Stimulated activated effector memory CD8-positive, alpha-beta T cell treated with anti-CD3 and anti-CD28 coated beads, Interleukin-12 subunit alpha, Interleukin-12 subunit beta, amount 100 ng/mL, for 72 hours (primary cell): Measurements from ENCODE around the gene SRRD.
A peak's percentile ranks its signal among the peaks of the same experiment; 100 is the strongest.
"Not testable (repeated sequence)": the region's sequence is repeated elsewhere in the genome, so short reads cannot be mapped to it uniquely, and the experiment has no call there.

Source experiments
- ATAC-seq: fragments of 150-1000 bp; cut with Tn5 transposase; 2 replicates; pipeline ENCODE4 v1.10.0; 2021
- DNase-seq, 2 donors: peaks; one replicate each; pipeline ENCODE4 v3.0.0; 2021 to 2022; ENCODE audit warnings: low spot score in 2 of 2
- H3K27ac Mint-ChIP-seq: one replicate; pipeline ENCODE4 v1.8.0; 2022; ENCODE audit warnings: mild to moderate bottlenecking, mixed read lengths
- H3K36me3 Mint-ChIP-seq: one replicate; pipeline ENCODE4 v1.8.0; 2022; ENCODE audit warnings: mild to moderate bottlenecking, mixed read lengths
- H3K4me1 Mint-ChIP-seq: one replicate; pipeline ENCODE4 v1.8.0; 2022; ENCODE audit warnings: mixed read lengths
- H3K4me3 Mint-ChIP-seq: one replicate; pipeline ENCODE4 v1.8.0; 2022; ENCODE audit warnings: mild to moderate bottlenecking, mixed read lengths
- H3K9me3 Mint-ChIP-seq: one replicate; pipeline ENCODE4 v1.8.0; 2022; ENCODE audit warnings: mixed read lengths

The SRRD gene

DNA sequence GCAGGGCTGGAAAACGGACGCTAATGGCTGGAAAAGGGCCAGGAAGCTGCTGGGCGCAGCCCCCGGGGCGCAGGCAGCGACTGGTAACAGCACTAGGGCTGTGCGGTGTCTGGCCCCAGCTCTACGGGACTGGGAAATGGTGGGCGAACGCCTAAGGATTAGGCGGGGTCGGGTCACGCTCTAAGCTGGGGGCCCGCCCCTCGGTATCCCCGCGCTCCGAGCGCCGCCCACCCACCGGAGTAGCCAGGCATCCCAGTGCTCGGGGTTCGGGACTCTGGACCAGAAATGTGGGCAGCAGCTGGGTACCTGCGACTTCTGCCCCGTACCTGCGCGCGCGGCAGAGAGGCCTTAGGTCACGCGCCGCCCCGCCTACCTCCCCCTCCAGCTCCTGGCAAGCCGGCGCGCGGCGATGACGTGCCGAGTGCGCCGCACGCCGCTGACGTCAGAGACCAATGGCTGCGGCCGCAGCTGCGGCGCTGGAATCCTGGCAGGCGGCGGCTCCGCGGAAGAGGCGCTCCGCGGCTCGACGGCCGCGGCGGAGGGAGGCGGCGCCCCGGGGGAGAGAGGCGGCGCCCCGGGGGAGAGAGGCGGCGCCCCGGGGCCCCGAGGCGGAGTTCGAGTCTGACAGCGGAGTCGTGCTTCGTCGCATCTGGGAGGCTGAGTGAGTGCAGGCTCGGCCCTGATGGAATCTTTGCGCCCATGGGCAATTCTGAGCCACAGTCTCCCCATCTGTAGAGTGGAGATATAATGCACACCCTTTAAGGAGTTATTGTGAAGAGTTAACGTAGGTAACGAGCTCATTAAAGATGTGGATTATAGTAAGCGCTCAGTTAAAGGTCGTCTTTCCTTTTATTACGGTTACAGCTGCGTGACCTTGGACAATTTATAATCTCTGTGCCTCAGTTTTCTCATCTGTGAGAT, at the start of gene SRRD, which contains the start of gene HPS4:
Gene SRRD (plus strand): TSS at position 439 of the 921 bp plus-strand sequence. CDS start 14 bp downstream, at position 453.
Gene HPS4 (minus strand): TSS at position 345 of the 921 bp plus-strand sequence. CDS start 2,021 bp downstream, outside the sequence.
- Mint-ChIP-seq H3K4me3 (peak within 1 kb of the TSS; percentile 96), H3K36me3 (peaks cover 57% of the 10 kb centered on the region), H3K4me1 (peaks cover 68% of the 10 kb centered on the region), H3K27ac (peak within 1 kb of the TSS; percentile 98), H3K9me3 (no peaks in the 10 kb centered on the region)
- peak; percentile 89 for ATAC-seq
- DNase-seq = peak; percentile 95 to 97

- Mint-ChIP-seq H3K36me3 (peaks cover 70% of the 10 kb centered on the region), H3K9me3 (no peaks in the 10 kb centered on the region), H3K27ac (peak overlapping the region; percentile 83), H3K4me1 (peaks cover 57% of the 10 kb centered on the region), H3K4me3 (peak overlapping the region; percentile 3)
- ATAC-seq = no peak
- no peak for DNase-seq
Measured at GRCh38 chr22:26435327-26436093, 48.2 kb upstream of the SRRD start.

DNA sequence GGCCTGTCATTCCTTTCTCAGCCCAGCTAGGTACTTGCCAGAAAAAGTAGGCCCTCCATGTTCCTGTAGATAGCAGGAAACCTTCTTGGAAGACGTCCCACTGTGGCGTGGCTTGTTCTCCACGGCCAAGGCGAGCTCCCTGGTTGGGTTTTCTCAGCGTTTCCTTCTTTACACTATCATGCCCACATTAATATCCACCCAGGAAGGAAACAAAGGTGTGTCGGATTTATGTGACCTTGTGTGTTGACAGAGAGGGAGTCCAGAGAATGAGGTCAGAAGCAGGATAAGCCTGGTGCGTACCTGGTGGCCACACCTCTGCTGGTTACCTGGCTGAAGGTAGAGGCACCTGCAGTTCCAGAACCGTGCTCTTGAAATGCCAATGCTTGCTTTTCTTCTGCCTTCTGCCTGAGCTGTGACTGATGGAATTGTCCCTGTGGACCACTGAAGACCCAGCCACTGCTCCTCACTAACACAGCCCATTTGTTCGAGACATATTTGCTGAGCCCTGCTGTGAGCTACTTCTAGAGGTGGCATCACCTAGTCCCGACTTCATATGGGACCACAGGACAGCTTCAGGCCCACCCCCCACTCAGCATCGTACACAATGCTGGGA, 46.7 kb upstream of the SRRD start:
- no peak for ATAC-seq
- H3K4me1 Mint-ChIP-seq = peaks cover 42% of the 10 kb centered on the region
- H3K36me3 Mint-ChIP-seq = peaks cover 70% of the 10 kb centered on the region
- H3K27ac Mint-ChIP-seq = peak overlapping the region; percentile 83
- DNase-seq = no peak
- no peak overlapping the region for H3K4me3 Mint-ChIP-seq
- H3K9me3 Mint-ChIP-seq = no peaks in the 10 kb centered on the region

DNA sequence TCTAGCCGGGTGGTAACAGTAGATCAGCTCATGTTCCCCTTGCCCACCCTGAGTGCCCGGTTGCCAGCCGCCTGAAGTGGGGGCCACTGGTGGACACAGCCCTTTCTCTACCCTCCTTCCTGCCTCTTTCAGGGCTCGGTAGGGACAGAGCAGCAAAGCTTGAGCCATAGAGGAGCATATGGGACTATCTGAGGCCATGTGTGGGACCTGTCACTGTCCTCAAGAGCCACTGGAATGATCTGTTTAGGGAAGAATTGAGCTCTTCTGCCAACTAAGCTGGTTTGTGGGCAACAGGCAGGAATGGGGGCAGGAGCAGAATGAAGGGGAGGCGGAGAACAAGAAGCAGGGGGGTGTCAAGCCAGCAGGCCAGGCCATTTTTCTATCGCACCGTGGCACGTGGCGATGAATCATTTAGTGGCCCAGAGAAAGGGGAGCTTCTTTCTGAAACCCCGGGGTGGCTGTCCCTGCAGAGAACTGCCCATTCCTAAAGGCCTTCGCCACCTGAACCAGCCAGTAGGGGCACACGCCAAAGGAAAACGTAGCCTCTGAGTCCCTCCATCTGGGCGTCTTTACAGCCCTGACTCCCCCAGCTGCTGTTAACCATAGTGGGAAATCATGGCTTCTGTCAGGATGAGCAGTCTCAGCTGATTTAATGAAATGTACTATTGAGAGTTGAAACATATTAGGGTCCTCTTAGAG, 45.8 kb upstream of the SRRD start:
- no peak for ATAC-seq
- Mint-ChIP-seq H3K4me3 (no peak overlapping the region), H3K36me3 (peaks cover 72% of the 10 kb centered on the region), H3K9me3 (no peaks in the 10 kb centered on the region), H3K27ac (no peak overlapping the region), H3K4me1 (peaks cover 34% of the 10 kb centered on the region)
- DNase-seq = no peak

DNA sequence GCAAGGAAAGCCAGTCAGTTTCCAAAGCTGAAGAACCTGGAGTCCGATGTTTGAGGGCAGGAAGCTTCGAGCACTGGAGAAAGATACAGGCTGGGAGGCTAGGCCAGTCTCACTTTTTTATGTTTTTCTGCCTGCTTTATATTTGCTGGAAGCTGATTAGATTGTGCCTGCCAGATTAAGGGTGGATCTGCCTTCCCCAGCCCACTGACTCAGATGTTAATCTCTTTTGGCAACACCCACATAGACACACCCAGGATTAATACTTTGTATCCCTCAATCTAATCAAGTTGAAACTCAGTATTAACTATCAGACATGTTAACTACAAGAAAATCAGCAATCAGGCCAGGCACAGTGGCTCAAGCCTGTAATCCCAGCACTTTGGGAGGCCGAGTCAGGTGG, 44.9 kb upstream of the SRRD start:
- H3K27ac Mint-ChIP-seq, H3K9me3 Mint-ChIP-seq, H3K4me3 Mint-ChIP-seq, ATAC-seq, DNase-seq: not testable (repeated sequence)
- peaks cover 33% of the 10 kb centered on the region for H3K4me1 Mint-ChIP-seq
- peaks cover 73% of the 10 kb centered on the region for H3K36me3 Mint-ChIP-seq

- Mint-ChIP-seq H3K4me1 (peaks cover 33% of the 10 kb centered on the region), H3K9me3 (no peaks in the 10 kb centered on the region), H3K4me3 (no peak overlapping the region), H3K36me3 (peaks cover 71% of the 10 kb centered on the region), H3K27ac (no peak overlapping the region)
- ATAC-seq (no peak), DNase-seq (no peak)
Measured at GRCh38 chr22:26439559-26439958, 44.1 kb upstream of the SRRD start.

GRCh38 chr22:26442086-26442756, 41.5 kb upstream of the SRRD start:
- Mint-ChIP-seq H3K9me3 (no peaks in the 10 kb centered on the region), H3K27ac (no peak overlapping the region), H3K36me3 (peaks cover 59% of the 10 kb centered on the region), H3K4me1 (peaks cover 8% of the 10 kb centered on the region), H3K4me3 (no peak overlapping the region)
- DNase-seq (no peak), ATAC-seq (no peak)

DNA sequence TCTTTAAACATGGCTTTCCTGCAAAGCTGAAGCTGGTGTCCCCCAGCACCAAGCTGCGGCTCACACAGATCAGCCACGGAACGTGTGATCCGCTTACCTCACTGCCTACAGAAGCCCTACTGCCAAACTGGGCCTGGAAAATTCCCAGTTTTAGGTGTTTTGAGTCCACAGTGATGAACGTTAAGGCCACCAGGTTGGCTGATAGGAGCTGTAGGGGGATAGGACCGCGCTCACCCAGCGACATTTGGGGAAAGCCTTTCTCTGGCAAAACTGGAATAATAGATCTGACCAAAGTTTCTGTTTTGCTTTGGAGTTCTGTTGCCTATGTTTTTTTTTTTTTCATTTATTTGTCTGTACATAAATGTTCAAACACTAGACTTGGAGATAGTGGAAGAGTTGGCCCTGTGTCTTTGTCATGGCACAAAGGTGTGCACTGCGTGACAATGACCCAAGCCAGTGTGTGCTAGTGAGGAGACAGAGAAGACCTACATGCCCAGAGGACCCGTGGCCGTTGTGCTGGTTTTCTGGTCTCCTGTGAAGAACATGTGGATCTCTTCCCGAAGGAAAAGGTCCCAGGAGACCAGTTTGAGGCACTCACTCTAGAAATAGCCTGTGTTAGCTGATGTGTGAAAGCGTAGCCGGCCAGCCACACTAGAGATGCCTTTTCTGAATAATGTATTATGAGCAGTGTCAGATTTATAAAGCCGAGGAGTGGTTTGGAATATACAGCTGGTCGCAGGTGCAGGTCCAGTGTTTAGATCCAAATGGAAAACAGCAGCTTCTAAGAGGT, 39.6 kb upstream of the SRRD start:
- Mint-ChIP-seq H3K4me3 (no peak overlapping the region), H3K4me1 (no peaks in the 10 kb centered on the region), H3K9me3 (no peaks in the 10 kb centered on the region), H3K27ac (no peak overlapping the region), H3K36me3 (peaks cover 56% of the 10 kb centered on the region)
- ATAC-seq = no peak
- no peak for DNase-seq

DNA sequence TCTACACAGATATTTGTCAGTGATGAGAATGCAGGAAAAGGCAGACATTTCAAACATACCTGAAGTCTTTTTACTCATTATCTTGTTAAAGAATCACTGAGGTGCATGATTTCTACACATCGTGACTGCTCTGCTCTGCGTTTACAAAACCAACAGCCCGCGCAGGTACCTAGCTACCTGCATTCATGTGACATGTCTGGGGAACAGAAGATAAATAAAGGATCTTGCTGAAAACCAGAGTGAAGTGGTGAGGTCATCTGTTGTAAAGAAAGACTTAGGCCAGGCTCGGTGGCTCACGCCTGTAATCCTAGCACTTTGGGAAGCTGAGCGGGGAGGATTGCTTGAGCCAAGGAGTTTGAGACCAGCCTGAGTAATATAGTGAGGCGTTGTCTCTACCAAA, 38.9 kb upstream of the SRRD start:
- no peak overlapping the region for H3K4me3 Mint-ChIP-seq
- H3K27ac Mint-ChIP-seq = no peak overlapping the region
- H3K9me3 Mint-ChIP-seq = no peaks in the 10 kb centered on the region
- DNase-seq = no peak
- H3K36me3 Mint-ChIP-seq = peaks cover 58% of the 10 kb centered on the region
- no peak for ATAC-seq
- H3K4me1 Mint-ChIP-seq = no peaks in the 10 kb centered on the region

GRCh38 chr22:26445577-26446275, 38.0 kb upstream of the SRRD start:
- peaks cover 61% of the 10 kb centered on the region for H3K36me3 Mint-ChIP-seq
- no peak for ATAC-seq

DNA sequence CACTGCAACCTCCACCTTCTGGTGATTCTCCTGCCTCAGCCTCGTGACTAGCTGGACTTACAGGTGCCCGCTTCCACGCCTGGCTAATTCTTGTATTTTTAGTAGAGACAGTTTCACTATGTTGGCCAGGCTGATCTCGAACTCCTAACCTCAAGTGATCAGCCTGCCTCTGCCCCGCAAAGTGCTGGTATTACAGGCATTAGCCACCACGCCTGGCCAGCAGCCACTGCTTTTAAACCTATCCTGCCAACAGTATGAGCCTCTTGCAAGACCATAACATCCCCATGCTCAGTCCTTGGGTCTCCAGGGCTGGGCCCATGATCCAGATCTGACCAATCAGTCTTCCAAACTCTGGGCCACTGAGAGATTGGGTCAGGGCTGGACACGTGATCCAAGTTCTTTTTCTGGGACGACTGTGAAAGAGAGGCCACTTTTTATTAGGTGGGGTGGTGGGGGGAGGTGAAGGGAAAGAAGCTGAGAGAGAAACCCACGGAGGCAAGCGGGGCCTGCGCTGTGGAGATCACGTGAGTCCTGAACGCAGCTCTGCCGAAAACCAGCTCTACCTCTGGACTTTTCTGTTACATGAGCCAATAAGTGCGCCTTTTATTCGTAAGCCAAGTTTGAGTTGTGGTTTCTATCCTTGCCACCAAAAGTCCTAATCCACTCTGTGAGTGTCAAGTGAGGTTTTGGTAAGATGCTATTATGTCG, 36.7 kb upstream of the SRRD start:
- H3K36me3 Mint-ChIP-seq = peaks cover 61% of the 10 kb centered on the region
- no peak for DNase-seq
- no peaks in the 10 kb centered on the region for H3K4me1 Mint-ChIP-seq
- peak overlapping the region; percentile 29 for H3K27ac Mint-ChIP-seq
- H3K4me3 Mint-ChIP-seq = no peak overlapping the region
- no peak for ATAC-seq
- no peaks in the 10 kb centered on the region for H3K9me3 Mint-ChIP-seq

More at GRCh38 chr22:26445577-26446275, 38.0 kb upstream of the SRRD start:
- no peaks in the 10 kb centered on the region for H3K4me1 Mint-ChIP-seq
- no peak overlapping the region for H3K27ac Mint-ChIP-seq
- no peak overlapping the region for H3K4me3 Mint-ChIP-seq
- DNase-seq = no peak
- H3K9me3 Mint-ChIP-seq = no peaks in the 10 kb centered on the region

GRCh38 chr22:26447584-26448329, 35.9 kb upstream of the SRRD start:
- peak overlapping the region; percentile 29 for H3K27ac Mint-ChIP-seq
- H3K36me3 Mint-ChIP-seq = peaks cover 61% of the 10 kb centered on the region
- H3K4me3 Mint-ChIP-seq = no peak overlapping the region
- DNase-seq (no peak), ATAC-seq (no peak)
- no peaks in the 10 kb centered on the region for H3K4me1 Mint-ChIP-seq
- no peaks in the 10 kb centered on the region for H3K9me3 Mint-ChIP-seq
